Vagina (tissue), 2 donors: ENCODE data around the gene SCARB1. TPM values are rescaled to one million over a fixed set of nuclear protein-coding genes. Genes with fewer than 3 reads are reported as not detected.

Experiments used
- DNase-seq, 2 donors: peaks; one replicate each; pipeline ENCODE4 v3.0.0-alpha.2; 2017; ENCODE audit errors: extremely low spot score in 2 of 2
- H3K27ac ChIP-seq: fragments of 200-600 bp; sonication (generic); one replicate; pipeline ENCODE4 v1.5.1; 2019
- H3K27me3 ChIP-seq: fragments of 200-600 bp; sonication (generic); one replicate; pipeline ENCODE4 v1.5.1; 2019
- H3K36me3 ChIP-seq, 2 donors: fragments of 200-600 bp; sonication (generic); one replicate each; pipeline ENCODE4 v1.5.1; 2017 to 2019
- H3K4me1 ChIP-seq: fragments of 200-600 bp; sonication (generic); one replicate; pipeline ENCODE4 v1.5.1; 2019
- H3K4me3 ChIP-seq, 2 donors: fragments of 200-600 bp; sonication (generic); 1 replicate in 1 of 2; 2 replicates in 1 of 2; pipeline ENCODE4 v1.5.1; 2016 to 2019
- H3K9me3 ChIP-seq: fragments of 200-600 bp; sonication (generic); one replicate; pipeline ENCODE4 v1.5.1; 2019
- CTCF ChIP-seq, 3 experiments: fragments of 450-650 bp in 2 of 3; fragments of 200-600 bp in 1 of 3; sonication (generic) in 1 of 3; IDR thresholded peaks; one replicate each; pipeline ENCODE4 v1.5.1; 2017 to 2019; ENCODE audit warnings: antibody characterized with exemption in 3 of 3, mild to moderate bottlenecking in 2 of 3, moderate library complexity in 2 of 3
- POLR2A ChIP-seq, 2 donors: fragments of 450-650 bp; IDR thresholded peaks; one replicate each; pipeline ENCODE4 v1.6.1; 2017; ENCODE audit warnings: antibody characterized with exemption in 2 of 2, mild to moderate bottlenecking in 2 of 2, moderate library complexity in 2 of 2
- POLR2AphosphoS5 ChIP-seq, 2 donors: sonication (generic); formaldehyde crosslinking; IDR thresholded peaks; one replicate each; pipeline ENCODE4 v1.9.0; 2017; ENCODE audit warnings: antibody characterized with exemption in 2 of 2, mild to moderate bottlenecking in 2 of 2, low read depth in 1 of 2; ENCODE audit not compliant: insufficient read depth in 1 of 2
- intact Hi-C: fragments of 100-400 bp; cut with DNase I; formaldehyde crosslinking; loops from one replicate; pipeline ENCODE4 v1.15.1; 2023
- total RNA-seq: library from RNA; depleted of rRNA; stranded (reverse); fragments of >200 nt; gene quantifications from one replicate; pipeline ENCODE4 v1.2.3, GENCODE V29; 2016

The SCARB1 gene
- total RNA-seq, 1 donor from 2014 or later, result 20.6 TPM

DNA sequence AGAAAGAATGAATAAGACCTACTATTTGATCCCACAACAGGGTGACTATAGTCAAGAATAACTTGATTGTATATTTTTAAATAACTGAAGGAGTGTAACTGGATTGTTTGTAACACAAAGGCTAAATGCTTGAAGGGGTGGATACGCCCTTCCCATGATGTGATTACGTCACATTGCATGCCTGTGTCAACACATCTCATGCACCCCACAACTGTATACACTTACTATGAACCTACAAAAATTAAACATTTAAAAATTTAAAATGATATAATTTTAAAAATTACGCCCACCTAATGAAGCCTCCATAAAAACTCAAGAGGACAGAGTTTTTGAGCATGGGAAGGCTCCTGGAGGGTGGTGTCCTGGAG lies 94.5 kb downstream of the SCARB1 start:
- intact Hi-C loops, result loop anchor here (5.0 to 10.0 kb wide), 4 partner anchors 54 to 717 kb away; partner anchors contain the start of gene NCOR2
- H3K36me3 ChIP-seq, result no peaks in the 10 kb centered on the region
- no peak overlapping the region for H3K4me3 ChIP-seq
- no peak overlapping the region for H3K27ac ChIP-seq
- DNase-seq, result no peak
- no peaks in the 10 kb centered on the region for H3K27me3 ChIP-seq
- no peaks in the 10 kb centered on the region for H3K9me3 ChIP-seq
- peaks cover 40% of the 10 kb centered on the region for H3K4me1 ChIP-seq
- TF ChIP-seq CTCF (IDR thresholded peaks at IDR 0.05) (no peak), POLR2A (IDR thresholded peaks at IDR 0.05) (no peak), POLR2AphosphoS5 (IDR thresholded peaks at IDR 0.05; ENCODE audit: insufficient read depth in 1 of 2, low read depth in 1 of 2) (no peak)

DNA sequence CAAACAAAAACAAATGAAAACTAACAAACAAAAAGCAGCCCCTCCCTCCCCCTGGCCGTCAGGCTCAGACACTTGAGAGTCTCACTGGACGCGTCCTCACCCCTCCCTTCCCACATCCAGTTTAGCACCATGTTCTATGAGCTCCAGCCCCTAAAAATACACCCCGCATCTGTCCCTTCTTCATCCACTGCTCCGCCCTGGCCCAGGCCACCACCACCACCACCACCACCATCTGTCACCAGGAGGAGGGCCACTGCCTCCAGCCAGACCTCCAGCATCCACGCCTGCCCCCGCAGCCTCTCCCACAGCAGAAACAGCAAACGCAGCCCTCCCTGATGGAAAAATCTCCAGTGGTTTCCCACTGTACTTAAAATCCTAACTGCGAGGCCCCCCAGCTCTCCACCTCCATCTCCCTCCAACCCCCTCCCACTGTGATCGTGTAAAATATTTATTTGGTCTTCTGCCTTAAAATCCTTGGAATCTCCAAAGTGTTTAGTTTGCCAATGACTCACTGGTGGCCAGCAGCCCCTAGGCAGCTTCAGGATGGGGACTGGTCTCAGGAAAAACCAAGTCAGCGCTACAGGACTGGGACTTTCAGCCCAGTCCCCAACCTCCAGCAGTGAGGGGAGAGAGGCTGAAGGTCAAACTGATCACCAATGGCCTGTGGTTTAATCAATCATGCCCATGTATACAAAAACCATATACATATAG lies 95.1 kb downstream of the SCARB1 start:
- no peak overlapping the region for H3K4me3 ChIP-seq
- no peaks in the 10 kb centered on the region for H3K36me3 ChIP-seq
- H3K27me3 ChIP-seq, result no peaks in the 10 kb centered on the region
- H3K4me1 ChIP-seq, result peaks cover 36% of the 10 kb centered on the region
- TF ChIP-seq POLR2A (IDR thresholded peaks at IDR 0.05), result no peak
- TF ChIP-seq CTCF (IDR thresholded peaks at IDR 0.05), result no peak
- no peak for TF ChIP-seq POLR2AphosphoS5 (IDR thresholded peaks at IDR 0.05; ENCODE audit: insufficient read depth in 1 of 2, low read depth in 1 of 2)
- no peaks in the 10 kb centered on the region for H3K9me3 ChIP-seq
- intact Hi-C loops, result loop anchor here (5.0 to 10.0 kb wide), 4 partner anchors 54 to 716 kb away; partner anchors contain the start of gene NCOR2
- DNase-seq, result no peak
- H3K27ac ChIP-seq, result no peak overlapping the region

- no peak for DNase-seq
- no peaks in the 10 kb centered on the region for H3K36me3 ChIP-seq
- intact Hi-C loops, result loop anchor here (5.0 to 10.0 kb wide), 4 partner anchors 52 to 715 kb away; partner anchors contain the start of gene NCOR2
- peak; percentile 98 to 99 (median 98) for TF ChIP-seq CTCF (IDR thresholded peaks at IDR 0.05)
- no peak for TF ChIP-seq POLR2A (IDR thresholded peaks at IDR 0.05)
- TF ChIP-seq POLR2AphosphoS5 (IDR thresholded peaks at IDR 0.05; ENCODE audit: insufficient read depth in 1 of 2, low read depth in 1 of 2), result peak; percentile 12 to 67
- no peak overlapping the region for H3K4me3 ChIP-seq
- peak overlapping the region; percentile 82 for H3K27ac ChIP-seq
- H3K4me1 ChIP-seq, result peaks cover 35% of the 10 kb centered on the region
- no peaks in the 10 kb centered on the region for H3K9me3 ChIP-seq
- no peaks in the 10 kb centered on the region for H3K27me3 ChIP-seq
Observed at GRCh38 chr12:124767066-124767821, 96.4 kb downstream of the SCARB1 start.

DNA sequence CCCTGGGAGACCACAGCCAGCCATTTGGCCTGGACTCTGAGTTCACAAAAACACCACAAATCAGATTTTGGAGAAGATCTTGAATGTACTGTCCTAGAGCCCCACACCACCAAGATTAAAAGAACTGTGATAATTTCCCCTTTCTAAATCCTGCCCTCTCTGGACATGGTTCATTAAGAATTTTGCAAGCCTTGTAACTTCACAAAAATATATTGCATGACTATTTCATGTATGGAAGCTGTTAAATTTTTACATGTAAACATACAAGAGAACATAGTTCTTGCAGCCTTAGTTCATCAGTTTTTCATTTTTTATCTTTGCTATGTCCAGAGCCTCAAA lies 97.0 kb downstream of the SCARB1 start:
- intact Hi-C loops, result loop anchor here (5.0 to 10.0 kb wide), 4 partner anchors 52 to 714 kb away; partner anchors contain the start of gene NCOR2
- no peak for TF ChIP-seq POLR2A (IDR thresholded peaks at IDR 0.05)
- TF ChIP-seq POLR2AphosphoS5 (IDR thresholded peaks at IDR 0.05; ENCODE audit: insufficient read depth in 1 of 2, low read depth in 1 of 2), result no peak
- TF ChIP-seq CTCF (IDR thresholded peaks at IDR 0.05), result no peak

More for the DNA sequence above, 97.0 kb downstream of the SCARB1 start:
- DNase-seq, result no peak
- no peaks in the 10 kb centered on the region for H3K36me3 ChIP-seq
- peaks cover 30% of the 10 kb centered on the region for H3K4me1 ChIP-seq
- no peaks in the 10 kb centered on the region for H3K9me3 ChIP-seq
- no peaks in the 10 kb centered on the region for H3K27me3 ChIP-seq
- no peak overlapping the region for H3K4me3 ChIP-seq
- peak overlapping the region; percentile 82 for H3K27ac ChIP-seq
